SK-N-SH treated with all-trans-retinoic acid at 6 μM for 48 hours (cell line): ENCODE results near the gene SCN8A.

Source experiments
- ATAC-seq: fragments of 200-7000 bp; cut with Tn5 transposase; 3 replicates; pipeline ENCODE4 v1.9.1; 2020; ENCODE audit warnings: mild to moderate bottlenecking, moderate library complexity
- ARNTL ChIP-seq: fragments of 450-650 bp; formaldehyde crosslinking; IDR thresholded peaks from 2 replicates; pipeline ENCODE4 v1.5.0; 2020; ENCODE audit warnings: low read depth, mild to moderate bottlenecking, moderate library complexity, borderline replicate concordance
- BACH2 ChIP-seq: fragments of 250-450 bp; sonication (Bioruptor Pico); IDR thresholded peaks from 2 replicates; pipeline ENCODE4 v1.9.0; 2021; ENCODE audit warnings: mild to moderate bottlenecking, borderline replicate concordance
- CREB5 ChIP-seq: fragments of 250-450 bp; sonication (Bioruptor Pico); IDR thresholded peaks from 2 replicates; pipeline ENCODE4 v1.5.1; 2020; ENCODE audit warnings: low read depth, mild to moderate bottlenecking, moderate library complexity
- CSDC2 ChIP-seq: fragments of 250-450 bp; sonication (Bioruptor Pico); IDR thresholded peaks from 2 replicates; pipeline ENCODE4 v1.5.0; 2020; ENCODE audit warnings: mild to moderate bottlenecking, moderate library complexity
- CSRNP3 ChIP-seq: fragments of 250-450 bp; sonication (Bioruptor Pico); IDR thresholded peaks from 2 replicates; pipeline ENCODE4 v1.5.1; 2021; ENCODE audit warnings: mild to moderate bottlenecking, moderate library complexity
- ESRRG ChIP-seq: fragments of 250-450 bp; sonication (Bioruptor Pico); IDR thresholded peaks from 2 replicates; pipeline ENCODE4 v1.6.1; 2021; ENCODE audit warnings: mild to moderate bottlenecking
- GLIS3 ChIP-seq: fragments of 250-450 bp; sonication (Bioruptor Pico); IDR thresholded peaks from 2 replicates; pipeline ENCODE4 v1.5.0; 2020; ENCODE audit warnings: mild to moderate bottlenecking, moderate library complexity
- ISL1 ChIP-seq: fragments of 250-450 bp; sonication (Bioruptor Pico); IDR thresholded peaks from 2 replicates; pipeline ENCODE4 v2.1.2; 2022; ENCODE audit warnings: mild to moderate bottlenecking, moderate library complexity
- OSR1 ChIP-seq: fragments of 250-450 bp; sonication (Bioruptor Pico); IDR thresholded peaks from 2 replicates; pipeline ENCODE4 v1.8.0; 2022; ENCODE audit warnings: moderate library complexity, mild to moderate bottlenecking, inconsistent platforms
- RARB ChIP-seq: fragments of 250-450 bp; sonication (Bioruptor Pico); IDR thresholded peaks from 2 replicates; pipeline ENCODE4 v1.8.0; 2021; ENCODE audit warnings: mild to moderate bottlenecking, moderate library complexity
- SNAI2 ChIP-seq: fragments of 250-450 bp; sonication (Bioruptor Pico); IDR thresholded peaks from 2 replicates; pipeline ENCODE4 v1.5.0; 2020; ENCODE audit warnings: mild to moderate bottlenecking, moderate library complexity
- TCF4 ChIP-seq: fragments of 250-450 bp; sonication (Bioruptor Pico); IDR thresholded peaks from 2 replicates; pipeline ENCODE4 v1.8.0; 2021; ENCODE audit warnings: mild to moderate bottlenecking, moderate library complexity, borderline replicate concordance
- TOX ChIP-seq: fragments of 250-450 bp; sonication (Bioruptor Pico); IDR thresholded peaks from 2 replicates; pipeline ENCODE4 v1.8.0; 2021; ENCODE audit warnings: mild to moderate bottlenecking, moderate library complexity, borderline replicate concordance
- ZC3H10 ChIP-seq: fragments of 250-450 bp; sonication (Bioruptor Pico); IDR thresholded peaks from 2 replicates; pipeline ENCODE4 v1.5.1; 2021; ENCODE audit warnings: mild to moderate bottlenecking, moderate library complexity
- ZFP3 ChIP-seq: fragments of 250-450 bp; sonication (Bioruptor Pico); IDR thresholded peaks from 2 replicates; pipeline ENCODE4 v1.5.0; 2020; ENCODE audit warnings: mild to moderate bottlenecking, moderate library complexity
- ZFP30 ChIP-seq: fragments of 450-650 bp; formaldehyde crosslinking; IDR thresholded peaks from 2 replicates; pipeline ENCODE4 v1.5.0; 2022; ENCODE audit warnings: mild to moderate bottlenecking, moderate library complexity
- ZNF565 ChIP-seq: fragments of 450-650 bp; formaldehyde crosslinking; conservative IDR thresholded peaks from 2 replicates; pipeline ENCODE4 v1.5.0; 2020; ENCODE audit warnings: low read depth, mild to moderate bottlenecking, moderate library complexity
- ZNF70 ChIP-seq: fragments of 450-650 bp; formaldehyde crosslinking; IDR thresholded peaks from 2 replicates; pipeline ENCODE4 v1.5.0; 2020; ENCODE audit warnings: mild to moderate bottlenecking, moderate library complexity
- ZNF8 ChIP-seq: fragments of 450-650 bp; formaldehyde crosslinking; IDR thresholded peaks from 2 replicates; pipeline ENCODE4 v1.5.0; 2020; ENCODE audit warnings: mild to moderate bottlenecking, moderate library complexity
- TF ChIP-seq, protein P1 (sequence below): fragments of 250-450 bp; sonication (Bioruptor Pico); IDR thresholded peaks from 2 replicates; pipeline ENCODE4 v1.5.0; 2020; ENCODE audit warnings: mild to moderate bottlenecking, moderate library complexity
- TF ChIP-seq, protein P2 (sequence below): fragments of 250-450 bp; sonication (Bioruptor Pico); IDR thresholded peaks from 2 replicates; pipeline ENCODE4 v1.8.0; 2021; ENCODE audit warnings: low read depth, mild to moderate bottlenecking, moderate library complexity, borderline replicate concordance

The SCN8A gene

GRCh38 chr12:51592034-51592705, 1.1 kb downstream of the SCN8A start:
- peak; percentile 79 for ATAC-seq
- TF ChIP-seq ARNTL (no peak), OSR1 (CRISPR knock-in tag) (no peak), GLIS3 (no peak), CREB5 (CRISPR knock-in tag) (no peak), ZNF8 (CRISPR knock-in tag) (no peak), SNAI2 (CRISPR knock-in tag) (no peak), ISL1 (CRISPR knock-in tag) (no peak), CSDC2 (no peak), CSRNP3 (CRISPR knock-in tag) (no peak), BACH2 (CRISPR knock-in tag) (no peak), ZFP30 (no peak), ZNF70 (CRISPR knock-in tag) (no peak), ESRRG (no peak), ZC3H10 (CRISPR knock-in tag) (no peak), ZNF565 (CRISPR knock-in tag) (no peak), RARB (no peak)
- TF ChIP-seq, protein P1, sequence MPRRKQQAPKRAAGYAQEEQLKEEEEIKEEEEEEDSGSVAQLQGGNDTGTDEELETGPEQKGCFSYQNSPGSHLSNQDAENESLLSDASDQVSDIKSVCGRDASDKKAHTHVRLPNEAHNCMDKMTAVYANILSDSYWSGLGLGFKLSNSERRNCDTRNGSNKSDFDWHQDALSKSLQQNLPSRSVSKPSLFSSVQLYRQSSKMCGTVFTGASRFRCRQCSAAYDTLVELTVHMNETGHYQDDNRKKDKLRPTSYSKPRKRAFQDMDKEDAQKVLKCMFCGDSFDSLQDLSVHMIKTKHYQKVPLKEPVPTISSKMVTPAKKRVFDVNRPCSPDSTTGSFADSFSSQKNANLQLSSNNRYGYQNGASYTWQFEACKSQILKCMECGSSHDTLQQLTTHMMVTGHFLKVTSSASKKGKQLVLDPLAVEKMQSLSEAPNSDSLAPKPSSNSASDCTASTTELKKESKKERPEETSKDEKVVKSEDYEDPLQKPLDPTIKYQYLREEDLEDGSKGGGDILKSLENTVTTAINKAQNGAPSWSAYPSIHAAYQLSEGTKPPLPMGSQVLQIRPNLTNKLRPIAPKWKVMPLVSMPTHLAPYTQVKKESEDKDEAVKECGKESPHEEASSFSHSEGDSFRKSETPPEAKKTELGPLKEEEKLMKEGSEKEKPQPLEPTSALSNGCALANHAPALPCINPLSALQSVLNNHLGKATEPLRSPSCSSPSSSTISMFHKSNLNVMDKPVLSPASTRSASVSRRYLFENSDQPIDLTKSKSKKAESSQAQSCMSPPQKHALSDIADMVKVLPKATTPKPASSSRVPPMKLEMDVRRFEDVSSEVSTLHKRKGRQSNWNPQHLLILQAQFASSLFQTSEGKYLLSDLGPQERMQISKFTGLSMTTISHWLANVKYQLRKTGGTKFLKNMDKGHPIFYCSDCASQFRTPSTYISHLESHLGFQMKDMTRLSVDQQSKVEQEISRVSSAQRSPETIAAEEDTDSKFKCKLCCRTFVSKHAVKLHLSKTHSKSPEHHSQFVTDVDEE (CRISPR knock-in tag) = no peak
- TF ChIP-seq, protein P2, sequence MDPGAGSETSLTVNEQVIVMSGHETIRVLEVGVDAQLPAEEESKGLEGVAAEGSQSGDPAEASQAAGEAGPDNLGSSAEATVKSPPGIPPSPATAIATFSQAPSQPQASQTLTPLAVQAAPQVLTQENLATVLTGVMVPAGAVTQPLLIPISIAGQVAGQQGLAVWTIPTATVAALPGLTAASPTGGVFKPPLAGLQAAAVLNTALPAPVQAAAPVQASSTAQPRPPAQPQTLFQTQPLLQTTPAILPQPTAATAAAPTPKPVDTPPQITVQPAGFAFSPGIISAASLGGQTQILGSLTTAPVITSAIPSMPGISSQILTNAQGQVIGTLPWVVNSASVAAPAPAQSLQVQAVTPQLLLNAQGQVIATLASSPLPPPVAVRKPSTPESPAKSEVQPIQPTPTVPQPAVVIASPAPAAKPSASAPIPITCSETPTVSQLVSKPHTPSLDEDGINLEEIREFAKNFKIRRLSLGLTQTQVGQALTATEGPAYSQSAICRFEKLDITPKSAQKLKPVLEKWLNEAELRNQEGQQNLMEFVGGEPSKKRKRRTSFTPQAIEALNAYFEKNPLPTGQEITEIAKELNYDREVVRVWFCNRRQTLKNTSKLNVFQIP (CRISPR knock-in tag) = no peak
- TF ChIP-seq, all 23 proteins: peak for 0

DNA sequence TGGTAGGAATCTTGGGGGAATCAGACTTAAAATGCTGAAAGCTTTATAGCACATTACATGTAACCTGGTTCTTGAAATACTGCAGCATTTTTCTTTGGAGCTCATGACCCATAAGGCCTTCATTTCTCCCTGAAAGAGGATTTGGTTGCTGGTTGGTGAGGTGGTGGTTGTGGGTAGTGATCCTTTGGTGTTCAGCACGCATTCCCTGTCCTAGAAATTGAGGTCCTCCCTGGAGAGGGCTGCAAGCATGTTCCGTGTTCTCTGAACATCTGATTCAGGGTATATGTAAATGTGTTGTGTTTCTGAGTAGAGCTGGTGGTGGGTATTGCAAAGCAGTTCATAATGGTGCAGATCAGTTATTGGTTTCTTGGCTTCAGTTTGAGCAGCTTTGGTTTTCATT, 2.0 kb downstream of the SCN8A start:
- TF ChIP-seq ISL1 (CRISPR knock-in tag) = no peak
- TF ChIP-seq ZFP30 = no peak
- TF ChIP-seq RARB = no peak
- no peak for TF ChIP-seq ZNF565 (CRISPR knock-in tag)
- TF ChIP-seq CSRNP3 (CRISPR knock-in tag) = no peak
- TF ChIP-seq BACH2 (CRISPR knock-in tag) = no peak
- no peak for TF ChIP-seq ARNTL
- TF ChIP-seq ESRRG = no peak
- TF ChIP-seq ZFP3 (CRISPR knock-in tag) = no peak
- no peak for TF ChIP-seq OSR1 (CRISPR knock-in tag)
- TF ChIP-seq ZNF70 (CRISPR knock-in tag) = no peak
- TF ChIP-seq TOX (CRISPR knock-in tag) = no peak
- no peak for TF ChIP-seq ZC3H10 (CRISPR knock-in tag)
- TF ChIP-seq, protein P1 (CRISPR knock-in tag) = no peak
- no peak for TF ChIP-seq CREB5 (CRISPR knock-in tag)
- TF ChIP-seq SNAI2 (CRISPR knock-in tag) = no peak
- no peak for TF ChIP-seq TCF4 (CRISPR knock-in tag)
- TF ChIP-seq, protein P2 (CRISPR knock-in tag) = no peak
- TF ChIP-seq ZNF8 (CRISPR knock-in tag) = no peak
- no peak for ATAC-seq
